Osteoblast (primary cell): ENCODE measurements around the gene ITPKA. TPM values are rescaled to one million over a fixed set of nuclear protein-coding genes. Genes with fewer than 3 reads are reported as not detected.

Experiments
- DNase-seq: peaks from one replicate; pipeline ENCODE4 v3.0.0; 2011; ENCODE audit warnings: low spot score, mixed read lengths; ENCODE audit not compliant: insufficient read length; ENCODE audit errors: missing footprints
- H2AFZ ChIP-seq: 2 replicates; pipeline ENCODE4 v1.6.0; 2011; ENCODE audit warnings: mild to moderate bottlenecking, low read length
- H3K27ac ChIP-seq: 2 replicates; pipeline ENCODE4 v1.5.1; 2011; ENCODE audit warnings: mild to moderate bottlenecking, low read depth, low read length, moderate library complexity
- H3K27me3 ChIP-seq: 2 replicates; pipeline ENCODE4 v1.6.0; 2012; ENCODE audit warnings: mild to moderate bottlenecking, control low read depth, inconsistent platforms, low read length, moderate library complexity; ENCODE audit not compliant: insufficient read depth
- H3K36me3 ChIP-seq: 2 replicates; pipeline ENCODE4 v1.5.1; 2011; ENCODE audit warnings: mild to moderate bottlenecking, low read length, control low read depth, moderate library complexity; ENCODE audit not compliant: insufficient read depth
- H3K4me1 ChIP-seq: 2 replicates; pipeline ENCODE4 v1.5.1; 2011; ENCODE audit warnings: mild to moderate bottlenecking, low read length, control low read depth, moderate library complexity; ENCODE audit not compliant: insufficient read depth
- H3K4me2 ChIP-seq: 2 replicates; pipeline ENCODE4 v1.6.0; 2011; ENCODE audit warnings: mild to moderate bottlenecking, low read length; ENCODE audit not compliant: insufficient read depth
- H3K4me3 ChIP-seq: fragments of 200-600 bp; sonication (generic); 3 replicates; pipeline ENCODE4 v1.5.1; 2012; ENCODE audit warnings: mild to moderate bottlenecking, low read length, inconsistent platforms; ENCODE audit not compliant: insufficient read depth
- H3K79me2 ChIP-seq: 2 replicates; pipeline ENCODE4 v1.6.0; 2012; ENCODE audit warnings: mild to moderate bottlenecking, low read length, control low read depth, inconsistent platforms; ENCODE audit not compliant: insufficient read depth
- H3K9me3 ChIP-seq: 2 replicates; pipeline ENCODE4 v1.5.1; 2011; ENCODE audit warnings: low read depth, low read length, control low read depth
- H4K20me1 ChIP-seq: 2 replicates; pipeline ENCODE4 v1.6.0; 2012; ENCODE audit warnings: mild to moderate bottlenecking, low read length, control low read depth; ENCODE audit not compliant: insufficient read depth
- total RNA-seq: library from RNA; depleted of rRNA; stranded (reverse); fragments of >200 nt; gene quantifications from 2 replicates; pipeline ENCODE4 v1.2.3, GENCODE V29; 2012
- TF ChIP-seq, protein P1 (sequence below): IDR thresholded peaks from 2 replicates; pipeline ENCODE4 v1.5.1; 2011; ENCODE audit warnings: mild to moderate bottlenecking, low read depth, low read length, moderate library complexity; ENCODE audit errors: extremely low read depth

Gene ITPKA
- total RNA-seq, 1 donor: 0.36 TPM

DNA sequence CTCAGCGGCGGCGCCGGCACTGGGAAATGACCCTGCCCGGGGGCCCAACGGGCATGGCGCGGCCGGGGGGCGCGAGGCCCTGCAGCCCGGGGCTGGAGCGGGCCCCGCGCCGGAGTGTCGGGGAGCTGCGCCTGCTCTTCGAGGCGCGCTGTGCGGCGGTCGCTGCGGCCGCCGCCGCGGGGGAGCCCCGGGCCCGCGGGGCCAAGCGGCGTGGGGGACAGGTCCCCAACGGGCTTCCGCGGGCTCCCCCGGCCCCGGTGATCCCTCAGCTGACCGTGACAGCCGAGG, 172 bp downstream of the ITPKA start:
- H3K27ac ChIP-seq: no peak overlapping the region
- H3K27me3 ChIP-seq: peaks cover 40% of the 10 kb centered on the region
- H4K20me1 ChIP-seq: no peaks in the 10 kb centered on the region
- TF ChIP-seq, protein P1, sequence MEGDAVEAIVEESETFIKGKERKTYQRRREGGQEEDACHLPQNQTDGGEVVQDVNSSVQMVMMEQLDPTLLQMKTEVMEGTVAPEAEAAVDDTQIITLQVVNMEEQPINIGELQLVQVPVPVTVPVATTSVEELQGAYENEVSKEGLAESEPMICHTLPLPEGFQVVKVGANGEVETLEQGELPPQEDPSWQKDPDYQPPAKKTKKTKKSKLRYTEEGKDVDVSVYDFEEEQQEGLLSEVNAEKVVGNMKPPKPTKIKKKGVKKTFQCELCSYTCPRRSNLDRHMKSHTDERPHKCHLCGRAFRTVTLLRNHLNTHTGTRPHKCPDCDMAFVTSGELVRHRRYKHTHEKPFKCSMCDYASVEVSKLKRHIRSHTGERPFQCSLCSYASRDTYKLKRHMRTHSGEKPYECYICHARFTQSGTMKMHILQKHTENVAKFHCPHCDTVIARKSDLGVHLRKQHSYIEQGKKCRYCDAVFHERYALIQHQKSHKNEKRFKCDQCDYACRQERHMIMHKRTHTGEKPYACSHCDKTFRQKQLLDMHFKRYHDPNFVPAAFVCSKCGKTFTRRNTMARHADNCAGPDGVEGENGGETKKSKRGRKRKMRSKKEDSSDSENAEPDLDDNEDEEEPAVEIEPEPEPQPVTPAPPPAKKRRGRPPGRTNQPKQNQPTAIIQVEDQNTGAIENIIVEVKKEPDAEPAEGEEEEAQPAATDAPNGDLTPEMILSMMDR: no peak
- peak overlapping the region; percentile 90 for H3K4me2 ChIP-seq
- H3K36me3 ChIP-seq: no peaks in the 10 kb centered on the region
- H3K4me3 ChIP-seq: peak overlapping the region; percentile 69
- peaks cover 20% of the 10 kb centered on the region for H3K4me1 ChIP-seq
- H2AFZ ChIP-seq: no peak overlapping the region
- no peaks in the 10 kb centered on the region for H3K79me2 ChIP-seq
- DNase-seq: no peak
- H3K9me3 ChIP-seq: no peaks in the 10 kb centered on the region

DNA sequence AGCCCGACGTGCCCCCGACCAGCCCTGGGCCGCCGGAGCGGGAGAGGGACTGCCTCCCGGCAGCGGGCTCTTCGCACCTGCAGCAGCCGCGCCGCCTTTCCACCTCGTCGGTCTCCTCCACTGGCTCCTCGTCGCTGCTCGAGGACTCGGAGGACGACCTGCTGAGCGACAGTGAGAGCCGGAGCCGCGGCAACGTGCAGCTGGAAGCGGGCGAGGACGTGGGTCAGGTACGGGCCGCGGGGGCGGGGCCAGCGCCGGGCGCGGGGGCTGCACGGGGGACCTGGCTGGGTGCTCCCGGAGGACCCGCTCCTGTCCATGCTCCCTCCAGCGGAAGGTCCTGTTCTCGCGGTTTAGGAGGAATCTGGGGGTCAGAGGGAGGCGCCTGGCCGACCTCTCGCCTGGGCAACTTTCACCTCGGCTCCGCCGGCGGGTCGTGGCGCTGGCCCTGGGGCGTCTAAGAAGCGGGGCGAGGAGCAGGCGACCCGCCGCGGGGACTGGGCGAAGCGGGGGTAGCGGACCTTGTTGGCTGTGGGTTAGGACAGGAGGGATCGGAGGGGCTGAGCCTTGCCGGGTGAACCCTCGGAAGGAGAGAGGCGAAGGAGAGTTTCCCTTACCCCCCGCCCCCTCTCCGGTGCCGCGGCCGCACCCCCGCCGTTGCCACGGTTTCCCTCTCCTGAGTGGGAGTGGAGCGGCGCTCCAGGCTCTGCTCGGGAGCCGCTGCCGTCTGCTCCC, 682 bp downstream of the ITPKA start:
- Histone ChIP-seq H3K4me2 (peak overlapping the region; percentile 90), H3K27me3 (peaks cover 40% of the 10 kb centered on the region), H3K36me3 (no peaks in the 10 kb centered on the region), H2AFZ (no peak overlapping the region), H4K20me1 (no peaks in the 10 kb centered on the region), H3K4me3 (peak overlapping the region; percentile 69), H3K9me3 (no peaks in the 10 kb centered on the region), H3K27ac (no peak overlapping the region), H3K4me1 (peaks cover 20% of the 10 kb centered on the region), H3K79me2 (no peaks in the 10 kb centered on the region)
- DNase-seq: peak; percentile 82
- TF ChIP-seq, protein P1: no peak

DNA sequence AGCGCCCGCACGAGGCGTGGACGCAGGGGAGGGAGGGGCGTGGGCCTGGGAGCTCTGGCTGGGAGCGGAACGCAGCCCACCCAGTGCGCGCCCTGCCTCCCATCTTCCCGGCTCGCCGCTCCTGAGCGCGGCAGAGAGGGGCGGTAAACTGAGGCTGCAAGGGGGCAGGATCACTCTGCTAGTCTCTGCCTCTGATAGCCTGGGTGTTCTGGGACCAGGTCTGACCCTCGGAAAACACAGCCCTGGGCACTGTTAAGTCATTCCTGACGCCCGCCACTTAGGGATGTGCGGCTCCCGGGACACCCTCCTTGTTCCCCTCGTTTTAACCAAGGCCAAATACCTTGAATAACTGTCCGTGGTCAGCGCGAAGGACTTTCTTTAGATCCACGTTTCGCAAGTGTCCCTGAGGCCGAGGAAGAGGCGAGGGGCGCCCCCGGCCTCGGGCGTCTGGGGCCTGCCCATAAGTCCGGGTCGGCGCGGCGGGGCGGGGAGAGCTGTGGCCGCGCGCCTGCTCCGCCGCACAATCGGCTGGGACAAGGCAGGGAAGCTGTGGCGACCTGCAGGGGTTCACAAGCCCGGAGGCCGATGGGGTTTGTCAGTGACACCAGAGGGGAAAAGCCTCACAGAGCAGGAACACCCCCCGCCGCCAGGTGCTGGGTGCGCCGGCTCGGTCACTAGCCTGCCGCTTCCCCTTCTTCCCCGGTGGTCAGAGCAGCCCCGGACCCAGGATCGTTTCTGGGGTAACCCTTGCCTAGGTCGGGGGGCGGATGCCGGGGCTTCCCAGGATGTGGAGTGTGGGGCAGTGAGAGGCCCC, 1.5 kb downstream of the ITPKA start:
- Histone ChIP-seq H3K79me2 (no peaks in the 10 kb centered on the region), H3K4me3 (no peak overlapping the region), H3K36me3 (no peaks in the 10 kb centered on the region), H4K20me1 (no peaks in the 10 kb centered on the region), H3K4me1 (peaks cover 17% of the 10 kb centered on the region), H3K9me3 (no peaks in the 10 kb centered on the region), H2AFZ (no peak overlapping the region), H3K27ac (no peak overlapping the region), H3K4me2 (peak overlapping the region; percentile 90), H3K27me3 (peaks cover 40% of the 10 kb centered on the region)
- peak; percentile 66 for DNase-seq
- TF ChIP-seq, protein P1: no peak
